Stimulated activated CD4-positive, alpha-beta T cell treated with anti-CD3 and anti-CD28 coated beads, Interleukin-1b, Interleukin-23, amount 100 ng/mL, for 4 hours (primary cell): ENCODE measurements around the gene BRIP1.
"Not testable (repeated sequence)": the region's sequence is repeated elsewhere in the genome, so short reads cannot be mapped to it uniquely, and the experiment has no call there.

ENCODE experiments used
- DNase-seq, 2 donors: peaks; one replicate each; pipeline ENCODE4 v3.0.0-alpha.2; 2020; ENCODE audit warnings: low read depth in 2 of 2

Gene BRIP1

GRCh38 chr17:61862975-61863800, at the start of gene BRIP1:
TSS of gene BRIP1 (minus strand) at chr17:61863528. CDS start at chr17:61861539, 1,989 bp downstream.
- peak; percentile 67 to 77 for DNase-seq

- DNase-seq: no peak
These were observed 45.1 kb upstream of the BRIP1 start for GRCh38 chr17:61908292-61909037.

- DNase-seq: no peak
These were observed 44.0 kb upstream of the BRIP1 start for GRCh38 chr17:61907361-61907760.

- DNase-seq: no peak
These were observed 40.9 kb upstream of the BRIP1 start for GRCh38 chr17:61904094-61904710.

GRCh38 chr17:61903251-61903650, 39.9 kb upstream of the BRIP1 start:
- DNase-seq: no peak

GRCh38 chr17:61897548-61898180, 34.3 kb upstream of the BRIP1 start:
- no peak for DNase-seq

- no peak for DNase-seq
These were observed 32.1 kb upstream of the BRIP1 start for GRCh38 chr17:61895391-61895790.

GRCh38 chr17:61894310-61894709, 31.0 kb upstream of the BRIP1 start:
- DNase-seq: not testable (repeated sequence)

GRCh38 chr17:61887733-61888132, 24.4 kb upstream of the BRIP1 start:
- not testable (repeated sequence) for DNase-seq

GRCh38 chr17:61885865-61886264, 22.5 kb upstream of the BRIP1 start:
- DNase-seq: not testable (repeated sequence)

GRCh38 chr17:61884864-61885263, 21.5 kb upstream of the BRIP1 start:
- no peak for DNase-seq

GRCh38 chr17:61880589-61881102, 17.3 kb upstream of the BRIP1 start:
- DNase-seq: no peak

- DNase-seq: no peak
These were observed 15.8 kb upstream of the BRIP1 start for GRCh38 chr17:61878984-61879612.

GRCh38 chr17:61878520-61878919, 15.2 kb upstream of the BRIP1 start:
- DNase-seq: no peak

- DNase-seq: no peak
These were observed 14.5 kb upstream of the BRIP1 start for GRCh38 chr17:61877837-61878236.

GRCh38 chr17:61875804-61876203, 12.5 kb upstream of the BRIP1 start:
- DNase-seq: no peak

- no peak for DNase-seq
These were observed 12.0 kb upstream of the BRIP1 start for GRCh38 chr17:61875285-61875684.

- no peak for DNase-seq
These were observed 10.7 kb upstream of the BRIP1 start for GRCh38 chr17:61874075-61874474.

- no peak for DNase-seq
These were observed 8.8 kb upstream of the BRIP1 start for GRCh38 chr17:61872099-61872498.

- no peak for DNase-seq
These were observed 5.8 kb upstream of the BRIP1 start for GRCh38 chr17:61869138-61869537.

GRCh38 chr17:61868074-61868473, 4.7 kb upstream of the BRIP1 start:
- DNase-seq: no peak
